ENCODE data around the gene CRIP2. TPM values are rescaled to one million over a fixed set of nuclear protein-coding genes. Genes with fewer than 3 reads are reported as not detected.
A peak's percentile ranks its signal among the peaks of the same experiment; 100 is the strongest.

CRIP2 gene
- total RNA-seq, 2 experiments from 2014 or later = 2.7 to 2.8 TPM

GRCh38 chr14:105487986-105488777 is 13.6 kb downstream of the CRIP2 start:
- peak overlapping the region; percentile 80 for H3K4me3 Mint-ChIP-seq
- intact Hi-C loops (cut with micrococcal nuclease) = no loop called here
- CTCF ChIA-PET = interaction anchor here (3.4 to 4.5 kb wide), 3 partner anchors 7 to 117 kb away, joined by 23 to 177 read pairs (median 138); no protein-coding TSS in a partner anchor
- H3K27me3 Mint-ChIP-seq = no peaks in the 10 kb centered on the region
- H3K27ac Mint-ChIP-seq = peak overlapping the region; percentile 75
- peaks cover 2% of the 10 kb centered on the region for H3K36me3 Mint-ChIP-seq
- H3K9me3 Mint-ChIP-seq = no peaks in the 10 kb centered on the region
- POLR2A ChIA-PET = interaction anchor here (4.9 kb wide), 1 partner anchor 7 kb away, joined by 55 read pairs; no protein-coding TSS in a partner anchor
- peaks cover 36% of the 10 kb centered on the region for H3K4me1 Mint-ChIP-seq (ENCODE audit: low read depth)
- DNase-seq = peak; percentile 52

- no peaks in the 10 kb centered on the region for H3K9me3 Mint-ChIP-seq
- intact Hi-C loops (cut with micrococcal nuclease) = no loop called here
Measured at GRCh38 chr14:105488781-105489541, 14.3 kb downstream of the CRIP2 start.

GRCh38 chr14:105489542-105490266 is 15.1 kb downstream of the CRIP2 start:
- ChIA-PET CTCF (interaction anchor here (0.8 to 4.5 kb wide), 21 partner anchors 8 to 197 kb away, joined by 3 to 177 read pairs (median 8); partner anchors contain the start of genes BRF1 and TEX22), POLR2A (interaction anchor here (0.9 to 4.9 kb wide), 6 partner anchors 8 to 175 kb away, joined by 3 to 55 read pairs (median 7); partner anchors contain the start of gene PACS2)
- Mint-ChIP-seq H3K36me3 (peaks cover 2% of the 10 kb centered on the region), H3K27ac (peak overlapping the region; percentile 87), H3K4me3 (peak overlapping the region; percentile 80), H3K9me3 (no peaks in the 10 kb centered on the region), H3K27me3 (no peaks in the 10 kb centered on the region), H3K4me1 (ENCODE audit: low read depth) (peaks cover 29% of the 10 kb centered on the region)
- intact Hi-C loops (cut with micrococcal nuclease) = loop anchor here (1.0 to 5.0 kb wide), 7 partner anchors 13 to 737 kb away; partner anchors contain the start of genes BRF1, CDCA4, GPR132 and MTA1
- peak; percentile 93 for DNase-seq

More at GRCh38 chr14:105488781-105489541, 14.3 kb downstream of the CRIP2 start:
- H3K36me3 Mint-ChIP-seq = peaks cover 2% of the 10 kb centered on the region
- peak overlapping the region; percentile 87 for H3K27ac Mint-ChIP-seq
- ChIA-PET CTCF (interaction anchor here (0.8 to 4.5 kb wide), 19 partner anchors 7 to 196 kb away, joined by 3 to 177 read pairs (median 8); partner anchors contain the start of genes BRF1 and TEX22), POLR2A (interaction anchor here (1.0 to 4.9 kb wide), 5 partner anchors 7 to 118 kb away, joined by 4 to 55 read pairs (median 10); no protein-coding TSS in a partner anchor)
- peak overlapping the region; percentile 80 for H3K4me3 Mint-ChIP-seq
- peaks cover 36% of the 10 kb centered on the region for H3K4me1 Mint-ChIP-seq (ENCODE audit: low read depth)
- no peak for DNase-seq
- no peaks in the 10 kb centered on the region for H3K27me3 Mint-ChIP-seq

- Mint-ChIP-seq H3K36me3 (peaks cover 2% of the 10 kb centered on the region), H3K27me3 (no peaks in the 10 kb centered on the region), H3K27ac (no peak overlapping the region), H3K4me1 (ENCODE audit: low read depth) (peaks cover 25% of the 10 kb centered on the region), H3K4me3 (peak overlapping the region; percentile 80), H3K9me3 (no peaks in the 10 kb centered on the region)
- intact Hi-C loops (cut with micrococcal nuclease) = loop anchor here (1.0 to 5.0 kb wide), 7 partner anchors 13 to 737 kb away; partner anchors contain the start of genes BRF1, CDCA4, GPR132 and MTA1
- ChIA-PET POLR2A (interaction anchor here (0.9 to 4.9 kb wide), 6 partner anchors 9 to 175 kb away, joined by 3 to 55 read pairs (median 7); partner anchors contain the start of gene PACS2), CTCF (interaction anchor here (0.8 to 4.5 kb wide), 21 partner anchors 9 to 197 kb away, joined by 3 to 177 read pairs (median 8); partner anchors contain the start of genes BRF1 and TEX22)
- DNase-seq = no peak
Measured at GRCh38 chr14:105490267-105490571, 15.6 kb downstream of the CRIP2 start.

- intact Hi-C loops (cut with micrococcal nuclease) = loop anchor here (1.0 to 5.0 kb wide), 11 partner anchors 8 to 738 kb away; partner anchors contain the start of genes BRF1, CDCA4, GPR132 and MTA1
- POLR2A ChIA-PET = interaction anchor here (0.9 to 4.9 kb wide), 5 partner anchors 9 to 176 kb away, joined by 3 to 55 read pairs (median 10); partner anchors contain the start of gene PACS2
Measured at GRCh38 chr14:105490572-105491365, 16.1 kb downstream of the CRIP2 start, which contains the start of gene TEDC1. Gene TEDC1 (plus strand): TSS chr14:105491246. CDS start chr14:105491376, 130 bp downstream.

GRCh38 chr14:105491366-105491973 is 16.8 kb downstream of the CRIP2 start:
- CTCF ChIA-PET = interaction anchor here (0.7 to 4.5 kb wide), 5 partner anchors 10 to 121 kb away, joined by 3 to 177 read pairs (median 15); no protein-coding TSS in a partner anchor
- peak; percentile 96 for DNase-seq
- Mint-ChIP-seq H3K27ac (peak overlapping the region; percentile 91), H3K27me3 (no peaks in the 10 kb centered on the region), H3K36me3 (peaks cover 2% of the 10 kb centered on the region), H3K4me1 (ENCODE audit: low read depth) (peaks cover 16% of the 10 kb centered on the region), H3K4me3 (peak overlapping the region; percentile 82), H3K9me3 (no peaks in the 10 kb centered on the region)
- intact Hi-C loops (cut with micrococcal nuclease) = loop anchor here (1.0 to 5.0 kb wide), 9 partner anchors 9 to 739 kb away; partner anchors contain the start of genes CDCA4, GPR132, MTA1 and PACS2
- POLR2A ChIA-PET = interaction anchor here (0.7 to 4.9 kb wide), 8 partner anchors 10 to 94 kb away, joined by 3 to 55 read pairs (median 3); partner anchors contain the start of gene TEX22

More at GRCh38 chr14:105490572-105491365, 16.1 kb downstream of the CRIP2 start, which contains the start of gene TEDC1:
- Mint-ChIP-seq H3K9me3 (no peaks in the 10 kb centered on the region), H3K4me3 (peak within 1 kb of the TSS; percentile 82), H3K27ac (peak within 1 kb of the TSS; percentile 91), H3K36me3 (peaks cover 2% of the 10 kb centered on the region), H3K4me1 (ENCODE audit: low read depth) (peaks cover 20% of the 10 kb centered on the region), H3K27me3 (no peaks in the 10 kb centered on the region)
- CTCF ChIA-PET = interaction anchor here (1.0 to 4.5 kb wide), 19 partner anchors 9 to 198 kb away, joined by 3 to 177 read pairs (median 9); partner anchors contain the start of gene TEX22
- peak; percentile 100 for DNase-seq

GRCh38 chr14:105492031-105492970 is 17.7 kb downstream of the CRIP2 start:
- Mint-ChIP-seq H3K36me3 (peaks cover 2% of the 10 kb centered on the region), H3K9me3 (no peaks in the 10 kb centered on the region), H3K4me3 (peak overlapping the region; percentile 82), H3K4me1 (ENCODE audit: low read depth) (peaks cover 12% of the 10 kb centered on the region), H3K27me3 (no peaks in the 10 kb centered on the region), H3K27ac (peak overlapping the region; percentile 91)
- ChIA-PET CTCF (interaction anchor here (0.7 to 4.5 kb wide), 6 partner anchors 9 to 122 kb away, joined by 3 to 177 read pairs (median 10); no protein-coding TSS in a partner anchor), POLR2A (interaction anchor here (0.6 to 4.9 kb wide), 9 partner anchors 9 to 94 kb away, joined by 3 to 55 read pairs (median 3); partner anchors contain the start of gene TEX22)
- DNase-seq = peak; percentile 9
- intact Hi-C loops (cut with micrococcal nuclease) = loop anchor here (5.0 kb wide), 1 partner anchor 75 kb away; the partner anchor contains the start of gene MTA1

- Mint-ChIP-seq H3K9me3 (no peaks in the 10 kb centered on the region), H3K36me3 (peaks cover 2% of the 10 kb centered on the region), H3K27me3 (no peaks in the 10 kb centered on the region), H3K27ac (no peak overlapping the region), H3K4me3 (no peak overlapping the region), H3K4me1 (ENCODE audit: low read depth) (peaks cover 12% of the 10 kb centered on the region)
- ChIA-PET POLR2A (interaction anchor here (0.6 to 4.9 kb wide), 3 partner anchors 12 to 14 kb away, joined by 3 to 55 read pairs (median 4); no protein-coding TSS in a partner anchor), CTCF (interaction anchor here (1.2 to 4.5 kb wide), 4 partner anchors 12 to 123 kb away, joined by 3 to 177 read pairs (median 10); no protein-coding TSS in a partner anchor)
- DNase-seq = peak; percentile 9
- intact Hi-C loops (cut with micrococcal nuclease) = loop anchor here (5.0 kb wide), 1 partner anchor 76 kb away; the partner anchor contains the start of gene MTA1
Measured at GRCh38 chr14:105492971-105493871, 18.6 kb downstream of the CRIP2 start.
